ENCODE measurements around the gene NANOS3.

The NANOS3 gene

DNA sequence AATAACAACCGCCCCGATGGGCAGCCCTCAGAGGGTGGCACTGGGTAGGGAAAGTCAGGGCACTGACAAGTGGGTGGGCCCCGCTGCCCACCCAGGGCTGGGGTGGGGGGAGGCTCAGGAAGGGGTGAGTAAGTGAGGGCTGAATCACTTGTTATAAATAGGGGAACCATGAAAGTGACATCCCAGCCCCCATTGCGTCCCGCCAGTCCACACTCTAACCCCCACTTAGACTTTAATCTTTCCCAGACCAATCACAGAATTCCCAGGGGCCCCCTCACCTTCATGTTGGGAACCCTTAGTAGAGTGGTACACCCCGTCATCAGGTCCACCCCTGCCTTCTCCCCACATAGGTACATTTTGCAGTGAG lies 37.0 kb upstream of the NANOS3 start:
- TF ChIP-seq ZNF274 (IDR thresholded peaks at IDR 0.05; ENCODE audit: low read depth, low read length) = no peak

DNA sequence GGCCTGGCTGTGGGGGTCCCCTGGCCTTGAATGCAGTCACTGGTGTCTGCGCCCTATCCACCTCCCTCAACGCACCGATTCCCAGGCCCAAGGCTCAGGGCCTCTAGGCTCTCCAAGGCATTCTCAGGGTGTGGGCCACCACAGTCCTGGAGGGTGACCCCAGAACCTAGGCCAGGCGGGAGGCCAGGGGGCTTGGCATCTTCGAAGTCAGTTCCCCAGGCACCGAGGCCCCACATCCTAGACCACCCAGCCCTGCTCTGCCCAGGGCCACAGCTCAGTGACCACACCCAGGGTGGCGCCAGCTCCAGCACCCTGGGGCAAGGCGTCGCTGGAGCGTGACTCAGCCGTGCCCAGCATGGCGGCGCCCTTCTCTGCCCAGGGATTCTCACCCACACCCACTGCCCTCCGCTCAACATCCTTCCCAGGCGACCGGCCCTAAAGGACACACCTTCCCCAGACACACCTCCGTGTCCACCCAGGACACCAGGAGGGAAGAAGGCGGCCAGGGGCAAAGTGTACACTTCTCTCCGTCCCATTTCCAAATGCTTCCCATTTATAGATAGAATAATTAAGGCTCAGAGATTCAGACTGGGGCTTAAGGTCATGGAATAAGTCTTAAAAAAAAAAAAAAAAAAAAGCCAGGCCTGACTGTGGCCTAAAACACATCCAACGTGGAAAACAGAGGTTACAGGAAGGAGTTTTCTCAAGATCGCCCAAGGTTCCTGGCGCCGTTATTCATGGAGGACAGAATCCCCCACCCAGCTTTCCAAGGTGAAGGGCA lies 36.4 kb upstream of the NANOS3 start:
- peak overlapping the region; percentile 75 for H3K4me3 ChIP-seq (ENCODE audit: low read length)
- no peak for TF ChIP-seq ZNF274 (IDR thresholded peaks at IDR 0.05; ENCODE audit: low read depth, low read length)

More for the DNA sequence above, 37.0 kb upstream of the NANOS3 start:
- peak overlapping the region; percentile 75 for H3K4me3 ChIP-seq (ENCODE audit: low read length)

DNA sequence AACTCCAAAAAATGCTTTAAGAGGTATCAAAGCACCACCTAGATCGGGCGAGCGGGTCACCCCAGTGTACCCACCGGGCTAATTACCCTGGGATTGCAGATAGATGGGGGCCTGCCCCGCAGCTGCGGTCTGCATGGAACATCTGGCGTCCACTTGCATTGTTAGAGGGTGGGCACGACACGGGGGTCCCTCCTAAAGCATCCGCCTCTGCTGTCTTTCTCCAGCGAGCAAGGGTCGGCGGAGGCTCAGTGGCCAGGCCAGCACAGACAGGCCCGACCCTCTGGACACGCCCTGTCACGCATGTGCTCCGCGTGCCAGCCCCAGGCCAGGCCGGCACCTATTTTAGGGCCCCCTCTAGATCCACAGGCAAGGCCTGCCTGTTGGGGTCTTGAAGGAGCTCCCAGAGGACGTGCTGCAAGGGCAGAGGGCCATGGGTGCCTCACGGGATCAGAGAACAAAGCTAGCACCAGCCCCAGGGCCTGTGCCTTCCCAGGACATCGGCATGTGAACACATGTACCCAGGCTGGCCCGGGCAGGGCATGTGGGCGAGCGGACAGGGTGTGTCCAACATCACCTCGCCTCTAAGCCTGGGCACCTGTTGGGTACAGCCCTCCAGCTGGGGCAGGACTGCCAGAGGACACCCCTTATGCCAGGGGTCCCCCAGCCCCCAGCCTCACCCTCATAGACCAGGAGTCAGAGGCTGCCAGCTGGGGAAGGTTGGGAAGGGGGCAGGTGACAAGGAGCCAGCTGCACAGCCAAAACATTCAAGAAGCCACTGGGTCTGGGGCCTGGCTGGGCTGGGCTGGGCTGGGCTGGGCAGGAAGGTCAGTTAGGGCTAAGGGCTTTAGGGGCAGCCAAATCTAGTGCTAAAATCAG lies 35.6 kb upstream of the NANOS3 start:
- H3K4me3 ChIP-seq (ENCODE audit: low read length) = peak overlapping the region; percentile 75
- no peak for TF ChIP-seq ZNF274 (IDR thresholded peaks at IDR 0.05; ENCODE audit: low read depth, low read length)

DNA sequence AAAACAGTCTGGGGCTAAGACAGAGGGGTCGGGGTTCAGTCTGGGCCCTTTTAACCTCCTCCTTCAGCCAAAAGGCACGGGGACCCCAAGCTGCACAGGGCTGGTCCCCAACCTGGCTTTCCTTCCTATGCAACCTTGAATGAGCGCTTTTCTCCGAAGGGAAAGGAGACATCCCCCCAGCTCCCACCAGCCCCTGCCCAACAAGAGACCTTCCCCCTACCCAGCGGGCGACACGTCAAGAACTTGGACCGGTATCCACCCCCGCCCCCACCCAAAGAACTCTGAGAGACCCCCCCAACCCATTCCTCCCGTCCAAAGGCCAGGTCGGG lies 35.0 kb upstream of the NANOS3 start:
- TF ChIP-seq ZNF274 (IDR thresholded peaks at IDR 0.05; ENCODE audit: low read depth, low read length) = no peak

DNA sequence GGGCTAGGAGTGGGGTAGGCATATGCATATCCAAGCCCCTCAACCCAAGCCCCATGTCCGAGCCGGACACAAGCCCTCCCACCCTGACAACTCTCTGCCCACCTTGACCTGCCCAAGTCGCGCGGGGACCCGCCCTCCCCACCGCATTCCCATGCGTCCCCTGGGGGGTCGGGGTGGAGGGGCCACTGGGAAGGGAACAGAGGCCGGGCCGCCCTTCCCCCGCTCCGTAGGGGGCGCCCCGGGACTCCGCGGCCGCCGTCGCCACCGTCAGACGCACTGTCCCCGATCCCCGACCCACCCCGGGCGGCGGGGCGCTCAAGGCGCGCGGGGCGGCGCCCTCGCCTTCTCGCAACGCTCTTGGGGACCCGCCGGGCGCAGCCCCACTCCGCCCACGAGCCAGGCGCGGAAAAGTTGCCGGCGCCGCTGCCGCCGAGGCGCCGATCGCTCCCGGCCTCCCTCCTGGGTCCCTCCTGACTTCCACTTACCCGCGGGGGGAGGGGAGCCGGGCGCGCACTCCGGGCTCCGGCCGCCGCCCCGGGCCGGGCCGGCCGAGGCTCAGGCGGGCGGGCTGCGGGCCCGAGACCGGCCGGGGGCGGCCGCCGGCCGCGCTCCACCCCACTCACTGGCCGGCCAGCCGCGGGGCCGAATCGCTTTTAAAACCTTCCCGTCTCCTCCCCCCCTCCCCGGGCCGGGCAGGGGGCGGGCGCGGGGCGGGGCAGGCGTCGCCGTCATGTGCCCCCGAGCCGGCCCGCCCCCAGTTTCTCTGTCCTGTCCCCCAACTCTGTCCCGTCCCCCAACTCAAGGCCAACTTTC lies 34.4 kb upstream of the NANOS3 start:
- H3K4me3 ChIP-seq (ENCODE audit: low read length) = peak overlapping the region; percentile 75
- no peak for TF ChIP-seq ZNF274 (IDR thresholded peaks at IDR 0.05; ENCODE audit: low read depth, low read length)

More for the DNA sequence above, 35.0 kb upstream of the NANOS3 start:
- H3K4me3 ChIP-seq (ENCODE audit: low read length) = peak overlapping the region; percentile 75

DNA sequence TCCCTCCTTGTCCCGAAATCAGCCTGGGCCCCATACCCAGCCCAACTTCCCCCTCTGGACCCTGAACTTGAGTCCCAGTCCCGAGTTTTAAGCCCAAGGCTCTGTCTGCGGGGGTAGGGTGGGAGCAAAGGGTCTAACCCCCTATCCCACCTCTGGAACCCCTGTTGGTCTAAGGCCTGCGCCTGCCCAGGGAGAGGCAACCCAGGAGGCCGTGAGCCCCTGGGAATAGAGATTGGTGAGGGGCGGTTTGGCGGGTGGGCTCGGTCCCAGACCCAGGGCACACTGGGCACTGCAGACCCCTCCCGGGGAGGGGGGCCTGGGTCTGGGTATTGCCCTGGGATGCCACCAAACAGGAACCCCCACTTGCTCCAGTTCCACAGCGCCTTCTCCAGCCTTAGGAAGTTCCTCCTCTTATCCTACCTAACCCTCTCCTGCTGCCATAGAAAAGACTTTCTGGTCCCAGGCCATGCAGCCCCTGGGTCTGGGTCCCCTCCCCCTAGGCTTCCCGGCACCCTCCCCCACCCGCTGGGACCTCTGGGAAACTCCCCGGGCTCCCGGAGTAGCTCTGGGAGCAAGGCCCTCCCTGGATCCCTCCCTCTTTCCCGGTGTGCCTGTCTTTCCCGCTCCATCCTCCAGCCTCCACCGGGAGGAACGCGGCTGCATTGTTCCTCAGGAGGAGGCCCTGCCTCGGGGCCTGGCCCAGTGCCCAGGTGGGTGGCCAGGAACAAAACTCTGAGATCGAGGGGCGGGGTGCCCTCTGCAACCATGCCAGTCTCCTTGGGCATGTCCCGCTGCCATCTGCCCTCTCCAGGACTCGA lies 33.6 kb upstream of the NANOS3 start:
- TF ChIP-seq ZNF274 (IDR thresholded peaks at IDR 0.05; ENCODE audit: low read depth, low read length) = no peak
- peak overlapping the region; percentile 30; the same call in 1 of the 2 replicates for H3K4me3 ChIP-seq (ENCODE audit: low read length)

DNA sequence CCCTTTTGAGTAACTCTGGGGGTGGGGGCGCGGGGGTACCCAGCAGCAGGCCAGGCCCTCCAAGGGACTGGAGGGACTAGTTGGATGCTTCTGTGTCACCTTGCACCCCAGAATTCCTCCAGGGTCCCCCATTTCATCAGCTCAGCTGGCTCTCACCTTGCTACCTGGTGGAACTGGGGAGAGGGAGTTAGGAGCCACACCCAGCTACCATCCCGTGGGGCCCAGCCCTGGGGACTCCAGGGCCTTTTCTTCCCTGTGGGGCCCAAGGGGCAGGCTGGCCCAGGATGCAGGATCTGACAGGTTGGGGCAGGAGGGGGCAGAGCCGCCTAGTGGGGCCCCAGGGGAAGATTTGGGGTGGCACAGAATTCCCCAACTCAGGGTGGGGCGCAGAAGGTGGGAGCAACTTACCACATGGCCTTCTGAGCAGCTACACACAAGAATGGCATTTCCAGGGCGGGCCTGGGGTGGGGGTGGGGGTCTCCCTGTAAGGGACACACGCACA lies 32.8 kb upstream of the NANOS3 start:
- TF ChIP-seq ZNF274 (IDR thresholded peaks at IDR 0.05; ENCODE audit: low read depth, low read length) = no peak
- H3K4me3 ChIP-seq (ENCODE audit: low read length) = no peak overlapping the region

DNA sequence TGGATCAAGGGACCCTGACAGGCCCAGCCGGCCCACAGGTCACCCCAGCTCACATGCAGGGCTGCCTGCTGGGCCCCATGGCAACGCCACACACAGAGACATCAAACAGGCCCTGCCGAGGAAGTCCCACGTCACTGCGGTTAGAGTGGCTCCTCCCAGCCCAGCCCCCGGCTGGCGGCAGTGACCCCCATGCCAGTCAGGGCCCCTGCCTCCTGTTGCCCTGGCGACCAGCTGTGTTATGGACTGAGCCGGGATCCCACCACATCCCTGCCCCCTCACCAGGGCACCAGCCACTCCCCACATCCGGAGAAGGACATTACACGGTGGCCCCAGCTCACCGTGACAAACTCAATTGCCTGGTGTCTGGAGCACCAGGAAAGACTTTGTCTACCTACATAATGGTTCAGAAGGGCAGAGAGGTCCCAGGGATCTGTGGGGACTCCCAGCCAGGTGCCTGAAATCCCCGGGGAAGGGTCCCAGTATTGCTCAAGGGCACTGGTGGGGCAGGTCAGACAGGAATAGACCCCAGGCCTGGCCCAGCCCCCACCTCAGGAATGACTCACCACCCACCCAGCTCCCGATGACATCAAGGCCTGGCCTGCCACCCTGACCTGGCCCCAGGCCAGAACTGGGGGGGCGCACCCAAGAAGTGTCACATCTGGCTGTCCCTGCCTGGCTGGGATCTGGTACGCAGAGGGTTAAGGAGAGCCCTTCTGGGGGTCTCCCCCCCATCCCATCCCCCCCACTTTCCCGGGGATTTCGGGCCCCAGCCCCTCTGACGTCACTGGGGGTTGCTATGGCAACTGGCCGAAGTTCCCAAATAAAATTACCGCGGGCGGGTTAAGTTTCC lies 30.2 kb upstream of the NANOS3 start:
- TF ChIP-seq ZNF274 (IDR thresholded peaks at IDR 0.05; ENCODE audit: low read depth, low read length) = no peak
- H3K4me3 ChIP-seq (ENCODE audit: low read length) = peak overlapping the region; percentile 56; the same call in 1 of the 2 replicates

DNA sequence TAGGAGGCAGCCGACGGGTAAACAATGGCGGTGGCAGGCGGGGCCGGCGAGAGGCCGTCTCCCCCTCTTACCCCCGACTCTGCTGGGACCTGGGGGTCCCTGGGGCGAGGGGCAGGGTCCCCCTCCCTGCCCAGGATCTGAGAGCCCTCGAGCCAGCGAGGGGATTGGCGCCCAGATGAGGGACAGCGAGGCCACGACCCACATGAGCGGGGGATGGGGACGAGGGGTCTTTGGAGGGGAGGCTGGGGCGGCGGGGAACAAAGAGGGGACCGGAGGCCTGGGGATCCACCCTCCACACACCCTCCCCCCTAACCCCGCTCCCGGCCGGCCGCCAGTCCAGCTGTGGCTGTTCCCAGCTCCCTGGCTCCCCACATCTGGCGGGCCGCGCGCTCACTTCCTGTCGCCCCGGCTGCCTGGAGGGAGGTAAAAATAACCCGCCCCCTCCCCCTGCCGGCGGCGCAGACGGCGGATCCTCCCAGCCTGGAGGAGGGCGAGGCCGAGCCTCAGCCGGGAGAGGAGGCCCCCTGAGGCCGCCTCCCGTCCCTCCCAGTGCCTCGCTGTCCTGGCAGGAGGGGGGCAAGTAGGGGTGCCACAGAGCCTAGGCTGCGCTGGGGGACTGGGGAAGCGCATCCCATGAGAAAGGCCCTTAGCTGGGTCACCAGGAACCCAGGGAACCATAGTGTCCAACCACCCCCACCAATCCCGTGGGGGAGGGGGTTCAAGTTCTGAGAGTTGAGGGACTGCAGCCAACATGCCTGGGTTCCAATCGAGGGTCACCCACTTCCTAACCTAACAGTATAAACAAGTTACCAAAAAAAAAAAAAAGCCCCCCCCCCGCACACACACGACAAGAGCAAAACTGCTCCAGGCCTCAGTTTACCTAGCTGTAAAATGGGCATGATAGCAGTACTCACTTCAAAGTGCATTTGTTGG lies 29.3 kb upstream of the NANOS3 start:
- no peak for TF ChIP-seq ZNF274 (IDR thresholded peaks at IDR 0.05; ENCODE audit: low read depth, low read length)

DNA sequence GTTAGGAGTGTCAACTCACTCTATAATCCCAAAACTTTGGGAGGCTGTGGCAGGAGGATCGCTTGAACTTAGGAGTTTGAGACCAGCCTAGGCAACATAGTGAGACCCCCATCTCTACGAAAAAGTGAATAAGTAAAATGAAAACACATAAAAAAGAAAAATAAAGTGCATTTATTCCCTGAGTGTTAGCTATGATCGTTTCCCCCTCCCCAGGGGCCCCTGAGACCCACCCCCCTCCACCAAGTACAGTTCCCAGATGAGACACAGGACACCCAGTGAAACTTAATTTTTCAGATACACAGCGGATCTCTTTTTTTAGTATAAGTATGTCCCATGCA lies 28.6 kb upstream of the NANOS3 start:
- H3K4me3 ChIP-seq (ENCODE audit: low read length) = no peak overlapping the region
- no peak for TF ChIP-seq ZNF274 (IDR thresholded peaks at IDR 0.05; ENCODE audit: low read depth, low read length)

More for the DNA sequence above, 29.3 kb upstream of the NANOS3 start:
- peak overlapping the region; percentile 56; the same call in 1 of the 2 replicates for H3K4me3 ChIP-seq (ENCODE audit: low read length)

All from GM08714 (cell line).